PC-9 (cell line): Measurements from ENCODE around the gene SHROOM3.

ENCODE experiments used
- CTCF ChIP-seq: fragments of 200-600 bp; sonication (generic); conservative IDR thresholded peaks from 2 replicates; pipeline ENCODE4 v1.6.1; 2017; ENCODE audit warnings: mixed run types, antibody characterized with exemption, mild to moderate bottlenecking, moderate library complexity
- EZH2 ChIP-seq: fragments of 200-600 bp; sonication (generic); IDR thresholded peaks from 2 replicates; pipeline ENCODE4 v1.8.0; 2017; ENCODE audit warnings: antibody characterized with exemption, low read depth

- TF ChIP-seq CTCF, result no peak
- TF ChIP-seq EZH2, result no peak
Measured at GRCh38 chr4:76714226-76714625, 279.2 kb downstream of the SHROOM3 start.
